Measurements from ENCODE around the gene EFNA4. TPM values are rescaled to one million over a fixed set of nuclear protein-coding genes. Genes with fewer than 3 reads are reported as not detected.
A peak's percentile ranks its signal among the peaks of the same experiment; 100 is the strongest.

The EFNA4 gene
- polyA plus RNA-seq, 3 donors: 2.3 to 8.0 (median 4.1) TPM

GRCh38 chr1:155081472-155082300 is 18.1 kb downstream of the EFNA4 start:
- WGBS (ENCODE audit: insufficient coverage): 6% methylated on average over 38 of the region's 68 CpGs
- H3K9me3 ChIP-seq (replicated peaks in 1 of 2; ENCODE audit: control insufficient read depth in 1 of 2, insufficient read depth in 1 of 2, low read length in 2 of 2): peaks cover 0 to 16% of the 10 kb centered on the region in 2 donors
- Mint-ChIP-seq H3K4me3 (peak overlapping the region; percentile 71 to 94), H3K27me3 (ENCODE audit: low read depth in 3 of 3) (peaks cover 61 to 76% (median 72%) of the 10 kb centered on the region in 3 donors), H3K27ac (no peak overlapping the region), H3K36me3 (peaks cover 13 to 18% of the 10 kb centered on the region in 2 donors), H3K4me1 (peaks cover 53% of the 10 kb centered on the region), H3K9me3 (peaks cover 0 to 41% (median 15%) of the 10 kb centered on the region in 7 donors)
- no peaks in the 10 kb centered on the region for H3K79me2 ChIP-seq (ENCODE audit: insufficient read depth, low read length)
- no peak overlapping the region for H3K9ac ChIP-seq (ENCODE audit: insufficient read depth, low read length, poor library complexity, severe bottlenecking)
- peaks cover 57 to 71% of the 10 kb centered on the region in 2 donors for H3K27me3 ChIP-seq (ENCODE audit: control insufficient read depth in 2 of 2, insufficient read depth in 2 of 2, low read length in 2 of 2)
- H3K4me2 ChIP-seq (replicated peaks; ENCODE audit: extremely low read depth, low read length, poor library complexity, severe bottlenecking): peak overlapping the region; percentile 77
- peak overlapping the region; percentile 38 for H2AFZ ChIP-seq (ENCODE audit: insufficient read depth, low read depth, low read length, poor library complexity, severe bottlenecking)
- H3K4me3 ChIP-seq (replicated peaks in 1 of 3; ENCODE audit: low read depth in 2 of 3, low read length in 3 of 3): peak overlapping the region in 1 of 3 experiments; percentile 63
- peaks cover 49% of the 10 kb centered on the region for H4K20me1 ChIP-seq (ENCODE audit: insufficient read depth, low read length)
- H3K36me3 ChIP-seq (replicated peaks in 1 of 2; ENCODE audit: control insufficient read depth in 1 of 2, insufficient read depth in 2 of 2, low read length in 2 of 2): no peaks in the 10 kb centered on the region
- intact Hi-C loops (cut with micrococcal nuclease): loop anchor here in 1 of 2 donors (10.0 kb wide), 1 partner anchor 527 kb away; the partner anchor contains the start of gene UBE2Q1
- DNase-seq: no peak
- H3K27ac ChIP-seq (ENCODE audit: low read depth in 1 of 2, low read length in 2 of 2): no peak overlapping the region
- TF ChIP-seq CTCF (IDR thresholded peaks at IDR 0.05): no peak
- H3K4me1 ChIP-seq (ENCODE audit: control insufficient read depth in 1 of 2, insufficient read depth in 2 of 2, low read length in 2 of 2): peaks cover 61 to 74% of the 10 kb centered on the region in 2 donors

- peaks cover 53% of the 10 kb centered on the region for H3K4me1 Mint-ChIP-seq
- Histone ChIP-seq H3K79me2 (ENCODE audit: insufficient read depth, low read length) (no peaks in the 10 kb centered on the region), H3K4me2 (replicated peaks; ENCODE audit: extremely low read depth, low read length, poor library complexity, severe bottlenecking) (peak overlapping the region; percentile 77), H3K4me1 (ENCODE audit: control insufficient read depth in 1 of 2, insufficient read depth in 2 of 2, low read length in 2 of 2) (peaks cover 61 to 75% of the 10 kb centered on the region in 2 donors), H3K27me3 (ENCODE audit: control insufficient read depth in 2 of 2, insufficient read depth in 2 of 2, low read length in 2 of 2) (peaks cover 57 to 67% of the 10 kb centered on the region in 2 donors), H2AFZ (ENCODE audit: insufficient read depth, low read depth, low read length, poor library complexity, severe bottlenecking) (peak overlapping the region; percentile 38), H3K9ac (ENCODE audit: insufficient read depth, low read length, poor library complexity, severe bottlenecking) (no peak overlapping the region), H3K27ac (ENCODE audit: low read depth in 1 of 2, low read length in 2 of 2) (no peak overlapping the region), H3K36me3 (replicated peaks in 1 of 2; ENCODE audit: control insufficient read depth in 1 of 2, insufficient read depth in 2 of 2, low read length in 2 of 2) (no peaks in the 10 kb centered on the region), H3K9me3 (replicated peaks in 1 of 2; ENCODE audit: control insufficient read depth in 1 of 2, insufficient read depth in 1 of 2, low read length in 2 of 2) (peaks cover 0 to 16% of the 10 kb centered on the region in 2 donors), H3K4me3 (replicated peaks in 1 of 3; ENCODE audit: low read depth in 2 of 3, low read length in 3 of 3) (peak overlapping the region in 1 of 3 experiments; percentile 63), H4K20me1 (ENCODE audit: insufficient read depth, low read length) (peaks cover 49% of the 10 kb centered on the region)
- H3K4me3 Mint-ChIP-seq: peak overlapping the region; percentile 62 to 97
- TF ChIP-seq CTCF (IDR thresholded peaks at IDR 0.05): no peak
- H3K36me3 Mint-ChIP-seq: peaks cover 17 to 18% of the 10 kb centered on the region in 2 donors
- peaks cover 0 to 41% (median 15%) of the 10 kb centered on the region in 7 donors for H3K9me3 Mint-ChIP-seq
- no peak overlapping the region for H3K27ac Mint-ChIP-seq
- WGBS (ENCODE audit: insufficient coverage): 7% methylated on average over 23 of the region's 36 CpGs
- H3K27me3 Mint-ChIP-seq (ENCODE audit: low read depth in 3 of 3): peaks cover 53 to 70% (median 64%) of the 10 kb centered on the region in 3 donors
- no peak for DNase-seq
- intact Hi-C loops (cut with micrococcal nuclease): loop anchor here in 1 of 2 donors (10.0 kb wide), 1 partner anchor 528 kb away; the partner anchor contains the start of gene UBE2Q1
Observed at GRCh38 chr1:155082301-155083051, 18.9 kb downstream of the EFNA4 start.

Measured in CD14-positive monocyte (primary cell).